Glomerular visceral epithelial cell (primary cell): ENCODE measurements around the gene REL.
"Not testable (repeated sequence)": the region's sequence is repeated elsewhere in the genome, so short reads cannot be mapped to it uniquely, and the experiment has no call there.

Experiments
- DNase-seq: peaks from one replicate; pipeline ENCODE4 v3.0.0-alpha.2; 2016; ENCODE audit errors: extremely low spot score

The REL gene

GRCh38 chr2:60867848-60868247 lies 13.5 kb upstream of the REL start:
- no peak for DNase-seq

GRCh38 chr2:60868589-60869273 lies 12.6 kb upstream of the REL start:
- no peak for DNase-seq

DNA sequence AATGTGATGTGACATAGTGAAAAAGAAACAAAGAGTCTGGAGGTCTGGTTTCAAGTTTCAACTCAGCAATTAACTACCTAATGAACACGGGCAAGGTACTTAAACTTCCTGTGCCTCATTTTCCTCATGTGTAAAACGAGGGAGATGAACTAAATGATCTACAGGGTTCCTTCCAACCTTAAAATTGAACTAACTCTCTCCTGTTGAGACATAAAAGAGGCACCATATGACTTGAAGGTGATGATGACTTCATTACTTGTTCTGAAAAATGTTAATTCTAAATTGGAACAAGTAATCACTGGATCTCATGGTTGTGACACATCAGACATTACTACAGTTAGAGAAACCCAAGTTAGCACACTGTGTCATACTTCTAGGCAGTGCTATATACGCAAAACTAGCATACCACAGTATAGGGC lies 8.9 kb upstream of the REL start:
- no peak for DNase-seq

GRCh38 chr2:60873381-60873780 lies 8.0 kb upstream of the REL start:
- DNase-seq = no peak

DNA sequence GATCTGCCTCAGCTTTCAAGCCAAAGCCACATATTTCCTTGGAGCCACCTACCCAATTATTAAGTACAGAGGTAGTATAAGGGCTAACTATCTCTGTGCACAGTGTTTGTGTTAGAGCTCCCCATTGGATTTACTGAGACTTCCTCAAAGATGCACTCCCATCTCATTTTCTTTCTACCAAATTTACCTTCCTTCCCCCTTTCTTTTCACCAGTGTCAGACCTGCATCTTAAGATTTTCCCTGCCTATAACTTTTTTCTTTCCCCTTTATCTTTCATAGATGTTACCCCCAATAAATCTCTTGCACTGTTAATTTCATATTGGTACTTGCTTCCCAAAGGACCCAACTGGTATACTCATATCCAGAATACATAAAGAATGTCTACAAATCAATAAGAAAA lies 5.9 kb upstream of the REL start:
- no peak for DNase-seq

GRCh38 chr2:60880643-60881046 lies 729 bp upstream of the REL start:
- no peak for DNase-seq

- no peak for DNase-seq
These were observed 1.8 kb downstream of the REL start for GRCh38 chr2:60882971-60883753.

DNA sequence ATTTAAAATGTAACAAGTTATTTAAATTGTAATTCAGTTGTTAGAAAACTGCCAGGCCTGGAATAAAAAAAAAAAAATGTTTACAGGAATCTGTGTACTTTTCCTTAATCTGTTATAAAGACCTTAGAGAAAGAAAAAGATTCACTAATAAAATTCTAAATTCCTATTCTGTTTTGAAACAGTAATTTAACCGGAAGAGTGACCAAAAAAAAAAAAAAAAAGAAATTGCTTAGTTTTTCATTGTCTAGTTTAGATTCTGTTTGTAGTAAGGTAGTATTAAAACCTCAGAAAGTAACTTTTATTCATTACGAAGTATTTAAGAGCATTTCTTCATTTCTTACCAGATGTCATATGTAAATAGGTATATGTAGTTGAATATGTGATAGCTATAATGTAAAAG lies 2.5 kb downstream of the REL start:
- DNase-seq = no peak

DNA sequence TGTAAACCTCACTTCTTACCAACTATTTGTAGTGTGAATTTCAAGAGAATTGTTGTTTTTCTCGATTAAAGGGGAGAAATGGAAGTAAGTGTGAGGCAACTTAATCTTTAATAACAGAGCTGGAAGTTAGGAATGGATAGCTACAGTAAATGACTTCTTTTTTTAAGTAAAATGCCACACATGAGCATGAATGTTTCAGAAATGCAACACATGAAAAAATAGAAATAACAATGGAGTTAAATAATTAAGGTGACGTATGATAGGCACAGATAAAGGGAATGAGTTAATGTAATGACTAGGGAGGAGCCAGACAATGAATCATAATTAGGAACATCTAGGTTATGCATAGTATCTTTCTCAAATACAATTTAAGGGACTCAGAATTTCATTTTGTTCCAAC lies 3.4 kb downstream of the REL start:
- no peak for DNase-seq

- no peak for DNase-seq
These were observed 4.3 kb downstream of the REL start for GRCh38 chr2:60885683-60886082.

DNA sequence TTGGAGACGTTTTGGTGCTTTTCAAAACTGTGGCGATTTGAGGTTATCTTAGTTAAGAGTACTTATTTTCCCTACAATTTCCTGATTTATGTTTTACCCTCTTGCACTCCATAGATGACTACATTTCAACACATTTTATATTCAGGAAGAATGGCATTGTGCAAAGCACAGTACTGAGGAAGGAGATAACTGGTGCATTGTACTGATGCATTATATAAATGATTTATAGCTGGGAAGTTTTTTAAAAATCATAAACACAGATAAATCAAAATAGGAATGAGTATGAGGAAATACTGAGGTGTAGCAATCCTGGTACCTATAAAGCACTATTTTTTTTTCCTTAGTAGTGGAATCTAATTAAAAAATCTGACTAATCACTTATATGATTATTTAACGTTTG lies 5.6 kb downstream of the REL start:
- no peak for DNase-seq

GRCh38 chr2:60888853-60889252 lies 7.5 kb downstream of the REL start:
- DNase-seq = no peak

DNA sequence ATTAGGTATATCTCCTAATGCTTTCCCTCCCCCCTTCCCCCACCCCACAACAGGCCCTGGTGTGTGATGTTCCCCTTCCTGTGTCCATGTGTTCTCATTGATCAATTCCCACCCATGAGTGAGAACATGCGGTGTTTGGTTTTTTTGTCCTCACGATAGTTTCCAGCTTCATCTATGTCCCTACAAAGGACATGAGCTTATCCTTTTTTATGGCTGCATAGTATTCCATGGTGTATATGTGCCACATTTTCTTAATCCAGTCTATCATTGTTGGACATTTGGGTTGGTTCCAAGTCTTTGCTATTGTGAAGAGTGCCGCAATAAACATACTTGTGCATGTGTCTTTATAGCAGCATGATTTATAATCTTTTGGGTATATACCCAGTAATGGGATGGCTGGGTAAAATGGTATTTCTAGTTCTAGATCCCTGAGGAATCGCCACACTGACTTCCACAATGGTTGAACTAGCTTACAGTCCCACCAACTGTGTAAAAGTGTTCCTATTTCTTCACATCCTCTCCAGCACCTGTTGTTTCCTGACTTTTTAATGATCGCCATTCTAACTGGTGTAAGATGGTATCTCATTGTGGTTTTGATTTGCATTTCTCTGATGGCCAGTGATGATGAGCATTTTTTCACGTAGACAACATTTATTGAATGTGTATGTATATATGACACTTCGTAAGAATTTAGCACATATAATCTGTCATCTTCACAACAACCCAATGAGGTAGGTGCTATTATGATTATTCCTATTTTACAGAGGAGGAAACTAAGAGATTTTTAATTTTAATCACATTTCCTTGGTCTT lies 8.4 kb downstream of the REL start:
- not testable (repeated sequence) for DNase-seq

DNA sequence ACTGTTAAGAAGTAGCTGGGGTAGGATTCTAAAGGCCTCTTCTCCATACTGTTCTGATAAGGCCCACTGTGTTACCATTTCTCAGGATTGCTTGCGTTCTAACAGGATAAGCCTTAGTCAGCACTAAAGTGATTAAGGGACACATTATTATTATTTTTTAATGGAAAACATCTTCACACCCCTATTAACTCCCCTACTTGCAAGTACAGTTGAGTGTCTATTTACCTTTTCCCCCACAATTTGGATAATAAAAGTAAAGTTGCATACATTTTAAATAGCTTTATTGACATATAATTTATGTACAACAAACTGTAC lies 9.0 kb downstream of the REL start:
- DNase-seq = no peak

GRCh38 chr2:60891180-60891579 lies 9.8 kb downstream of the REL start:
- DNase-seq = no peak

DNA sequence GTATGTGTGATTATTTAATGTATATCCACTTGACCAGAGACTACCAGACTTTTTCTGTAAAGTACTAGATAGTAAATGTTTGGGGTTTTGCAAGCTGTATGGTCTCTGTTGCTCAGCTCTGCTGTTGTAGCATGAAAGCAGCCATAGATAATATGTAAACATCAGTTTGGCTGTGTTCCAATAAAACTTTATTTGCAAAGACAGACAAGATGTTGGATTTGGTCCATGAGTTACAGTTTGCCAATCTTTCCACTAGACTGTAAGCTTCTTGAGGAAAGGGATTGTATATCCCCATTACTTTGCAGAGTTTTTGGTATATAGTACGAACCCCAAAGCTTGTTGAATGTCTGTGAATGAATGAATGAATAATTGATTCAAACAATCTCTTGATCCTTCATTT lies 17.2 kb downstream of the REL start:
- DNase-seq = no peak

DNA sequence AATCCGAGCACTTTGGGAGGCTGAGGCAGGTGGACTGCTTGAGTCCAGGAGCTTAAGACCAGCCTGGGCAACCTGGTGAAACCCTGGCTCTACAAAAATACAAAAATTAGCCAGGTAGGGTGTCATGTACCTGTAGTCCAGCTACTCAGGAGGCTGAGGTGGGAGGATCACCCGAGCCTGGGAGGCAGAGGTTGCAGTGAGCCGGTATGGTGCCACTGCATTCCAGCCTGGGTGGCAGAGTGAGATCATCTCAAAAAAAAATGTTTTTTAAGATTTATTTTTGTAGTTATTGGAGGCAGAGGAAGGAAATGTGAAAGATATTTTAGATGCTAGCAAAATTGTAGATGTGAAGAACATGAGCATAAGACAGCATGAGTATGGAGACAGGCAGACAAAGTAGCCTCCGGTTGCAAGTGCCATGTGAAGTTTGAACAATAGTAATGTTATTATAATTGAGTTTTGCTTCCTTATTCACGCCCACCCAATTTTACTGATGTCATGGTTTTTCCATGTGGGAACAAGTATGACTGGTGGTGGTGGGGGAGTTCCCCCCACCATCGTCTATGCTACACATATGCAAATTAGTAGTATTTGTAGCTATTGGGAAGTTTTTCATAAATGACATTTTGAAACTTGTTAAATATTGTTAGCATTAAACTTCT lies 18.0 kb downstream of the REL start:
- no peak for DNase-seq

DNA sequence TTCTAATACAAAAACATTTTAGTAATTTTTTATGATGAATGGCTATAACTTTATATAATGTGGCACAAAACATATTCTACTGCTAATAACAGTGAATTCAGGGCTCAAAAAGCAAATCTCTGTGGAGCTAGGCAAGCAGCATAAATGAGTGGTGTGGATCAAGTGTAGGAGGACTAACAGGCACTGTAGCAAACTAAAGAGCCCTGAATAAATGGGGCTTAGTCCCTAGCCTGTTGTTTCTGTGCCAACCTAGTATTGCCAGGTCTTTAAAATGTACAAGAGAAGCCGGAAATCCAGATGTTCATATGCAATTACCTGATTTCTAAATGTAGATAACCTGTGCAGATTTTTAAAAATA lies 18.5 kb downstream of the REL start:
- no peak for DNase-seq

- not testable (repeated sequence) for DNase-seq
These were observed 19.9 kb downstream of the REL start for GRCh38 chr2:60901296-60901695.

DNA sequence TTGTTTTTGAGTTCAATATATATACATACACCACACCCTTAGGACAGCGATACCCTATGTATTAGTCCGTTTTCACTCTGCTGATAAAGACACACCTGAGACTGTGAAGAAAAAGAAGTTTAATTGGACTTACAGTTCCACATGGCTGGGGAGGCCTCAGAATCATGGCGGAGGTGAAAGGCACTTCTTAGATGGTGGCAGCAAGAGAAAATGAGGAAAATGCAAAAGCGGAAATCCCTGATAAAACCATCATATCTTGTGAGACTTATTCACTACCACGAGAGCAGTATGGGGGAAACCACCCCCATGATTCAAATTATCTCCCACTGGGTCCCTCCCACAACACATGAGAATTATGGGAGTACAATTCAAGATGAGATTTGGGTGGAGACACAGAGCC lies 24.5 kb downstream of the REL start:
- not testable (repeated sequence) for DNase-seq

GRCh38 chr2:60906395-60906794 lies 25.0 kb downstream of the REL start:
- DNase-seq = no peak

DNA sequence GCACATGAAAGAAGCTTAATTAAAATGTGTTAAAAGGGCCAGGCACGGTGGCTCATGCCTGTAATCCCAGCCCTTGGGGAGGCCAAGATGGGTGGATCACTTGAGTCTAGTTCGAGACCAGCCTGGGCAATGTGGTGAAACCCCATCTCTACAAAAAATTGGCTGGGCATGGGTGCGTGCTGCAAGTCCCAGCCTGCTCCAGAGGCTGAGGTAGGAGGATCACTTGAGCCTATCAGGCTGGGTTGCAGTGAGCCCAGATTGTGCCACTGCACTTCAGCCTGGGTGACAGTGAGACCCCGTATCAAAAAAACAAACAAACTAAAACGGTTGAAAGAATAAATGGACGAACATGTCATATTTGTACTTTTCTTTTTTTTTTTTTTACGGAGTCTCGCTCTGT lies 26.0 kb downstream of the REL start:
- DNase-seq = no peak
